HG03354 (cell line): ENCODE measurements around the gene CLCN2.
"Not testable (repeated sequence)": the region's sequence is repeated elsewhere in the genome, so short reads cannot be mapped to it uniquely, and the experiment has no call there.

ENCODE experiments used
- ATAC-seq: cut with Tn5 transposase; IDR thresholded peaks from one replicate; pipeline ENCODE4 v1.9.1; 2021; ENCODE audit warnings: mild to moderate bottlenecking; ENCODE audit not compliant: unreplicated experiment, poor library complexity, severe bottlenecking

CLCN2 gene

DNA sequence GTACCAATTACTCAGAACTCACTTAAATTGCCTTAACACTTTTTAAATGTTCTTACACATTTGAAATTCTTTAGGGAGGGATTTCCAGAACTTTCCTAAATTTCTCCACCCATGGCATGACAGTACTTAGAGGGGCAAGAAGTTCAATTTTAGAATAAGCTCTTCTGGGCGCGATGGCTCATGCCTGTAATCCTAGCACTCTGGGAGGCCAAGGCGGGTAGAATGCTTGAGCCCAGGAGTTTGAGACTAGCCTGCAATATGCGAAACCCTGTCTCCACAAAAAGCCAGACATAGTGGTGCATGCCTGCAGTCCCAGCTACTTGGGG lies 13.4 kb downstream of the CLCN2 start:
- ATAC-seq, result no peak

DNA sequence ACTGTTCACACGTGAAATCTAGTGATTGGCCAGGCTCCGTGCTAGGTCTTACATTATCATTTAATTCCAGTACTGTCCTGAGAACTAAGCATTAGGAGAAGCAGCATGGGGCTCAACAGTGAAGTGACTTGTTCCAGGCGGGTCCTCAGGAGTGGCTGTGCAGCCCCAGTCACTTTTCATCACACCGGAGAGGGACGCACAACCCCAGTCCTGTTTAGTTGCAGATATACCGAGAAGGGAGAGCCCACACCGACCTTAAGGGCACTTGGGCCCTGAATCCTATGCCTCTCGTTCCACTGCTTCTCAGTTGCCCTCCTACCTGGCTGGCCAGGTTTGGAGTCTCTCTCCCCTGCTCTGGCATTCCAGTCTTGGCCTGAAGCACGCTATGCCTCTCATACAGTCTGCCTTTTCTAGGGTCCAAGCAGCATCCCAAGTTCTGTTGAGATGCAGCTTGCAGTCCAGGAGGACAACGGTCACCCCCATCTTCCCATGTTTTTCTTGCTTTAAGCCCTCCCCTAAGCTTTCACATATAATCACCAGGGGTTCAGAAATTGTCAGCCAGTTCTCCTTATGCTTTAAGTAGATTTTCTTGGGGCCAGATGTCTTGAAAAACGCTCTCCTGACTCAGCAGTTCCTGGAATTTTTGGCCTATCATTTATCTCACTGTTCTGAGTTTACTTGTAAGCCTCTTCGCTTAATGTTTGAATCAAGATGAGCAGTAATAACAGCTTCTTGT lies 13.9 kb downstream of the CLCN2 start:
- no peak for ATAC-seq

DNA sequence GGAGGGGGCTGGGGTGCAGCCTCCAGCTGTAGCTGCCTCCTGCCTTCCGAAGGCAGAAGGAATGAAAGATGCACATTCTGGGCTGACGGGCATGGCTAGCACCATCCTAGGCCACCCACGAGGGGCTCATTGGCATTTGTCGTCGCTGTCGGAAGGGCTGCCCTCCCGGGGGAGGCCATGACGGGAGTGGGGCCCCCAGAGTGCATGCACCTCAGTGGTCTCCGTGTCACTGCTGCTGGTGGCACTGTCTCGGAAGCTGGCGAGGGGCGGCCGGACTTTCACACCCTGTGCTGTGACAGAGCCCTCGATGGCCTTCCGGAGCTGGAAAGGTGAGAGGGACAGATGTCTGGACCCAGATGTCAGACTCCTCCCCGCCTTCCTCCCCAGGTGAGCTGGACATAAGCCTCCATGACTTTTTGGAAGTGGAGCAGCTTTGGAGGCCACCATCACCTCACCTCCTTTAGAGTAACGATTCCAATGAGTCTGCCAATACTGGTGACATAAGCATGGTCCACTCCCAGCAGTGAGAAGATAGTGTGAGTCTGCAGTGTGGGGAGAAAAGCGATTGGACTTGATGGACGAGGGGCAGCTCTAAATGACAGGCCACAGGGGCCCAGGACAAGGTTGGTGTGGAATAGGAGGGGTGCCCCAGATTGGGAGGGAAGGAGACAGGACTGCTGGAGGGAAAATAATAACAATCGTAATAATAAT lies 14.8 kb downstream of the CLCN2 start:
- no peak for ATAC-seq

DNA sequence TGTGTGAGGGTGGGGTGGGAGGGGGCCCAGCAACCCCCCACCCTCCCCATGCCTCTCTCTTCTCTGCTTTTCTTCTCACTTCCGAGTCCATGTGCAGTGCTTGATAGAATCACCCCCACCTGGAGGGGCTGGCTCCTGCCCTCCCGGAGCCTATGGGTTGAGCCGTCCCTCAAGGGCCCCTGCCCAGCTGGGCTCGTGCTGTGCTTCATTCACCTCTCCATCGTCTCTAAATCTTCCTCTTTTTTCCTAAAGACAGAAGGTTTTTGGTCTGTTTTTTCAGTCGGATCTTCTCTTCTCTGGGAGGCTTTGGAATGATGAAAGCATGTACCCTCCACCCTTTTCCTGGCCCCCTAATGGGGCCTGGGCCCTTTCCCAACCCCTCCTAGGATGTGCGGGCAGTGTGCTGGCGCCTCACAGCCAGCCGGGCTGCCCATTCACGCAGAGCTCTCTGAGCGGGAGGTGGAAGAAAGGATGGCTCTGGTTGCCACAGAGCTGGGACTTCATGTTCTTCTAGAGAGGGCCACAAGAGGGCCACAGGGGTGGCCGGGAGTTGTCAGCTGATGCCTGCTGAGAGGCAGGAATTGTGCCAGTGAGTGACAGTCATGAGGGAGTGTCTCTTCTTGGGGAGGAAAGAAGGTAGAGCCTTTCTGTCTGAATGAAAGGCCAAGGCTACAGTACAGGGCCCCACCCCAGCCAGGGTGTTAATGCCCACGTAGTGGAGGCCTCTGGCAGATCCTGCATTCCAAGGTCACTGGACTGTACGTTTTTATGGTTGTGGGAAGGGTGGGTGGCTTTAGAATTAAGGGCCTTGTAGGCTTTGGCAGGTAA lies 15.9 kb downstream of the CLCN2 start:
- ATAC-seq, result no peak

DNA sequence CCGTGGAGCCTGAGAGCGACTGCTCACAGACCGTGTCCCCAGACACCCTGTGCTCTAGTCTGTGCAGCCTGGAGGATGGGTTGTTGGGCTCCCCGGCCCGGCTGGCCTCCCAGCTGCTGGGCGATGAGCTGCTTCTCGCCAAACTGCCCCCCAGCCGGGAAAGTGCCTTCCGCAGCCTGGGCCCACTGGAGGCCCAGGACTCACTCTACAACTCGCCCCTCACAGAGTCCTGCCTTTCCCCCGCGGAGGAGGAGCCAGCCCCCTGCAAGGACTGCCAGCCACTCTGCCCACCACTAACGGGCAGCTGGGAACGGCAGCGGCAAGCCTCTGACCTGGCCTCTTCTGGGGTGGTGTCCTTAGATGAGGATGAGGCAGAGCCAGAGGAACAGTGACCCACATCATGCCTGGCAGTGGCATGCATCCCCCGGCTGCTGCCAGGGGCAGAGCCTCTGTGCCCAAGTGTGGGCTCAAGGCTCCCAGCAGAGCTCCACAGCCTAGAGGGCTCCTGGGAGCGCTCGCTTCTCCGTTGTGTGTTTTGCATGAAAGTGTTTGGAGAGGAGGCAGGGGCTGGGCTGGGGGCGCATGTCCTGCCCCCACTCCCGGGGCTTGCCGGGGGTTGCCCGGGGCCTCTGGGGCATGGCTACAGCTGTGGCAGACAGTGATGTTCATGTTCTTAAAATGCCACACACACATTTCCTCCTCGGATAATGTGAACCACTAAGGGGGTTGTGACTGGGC lies 16.7 kb downstream of the CLCN2 start:
- ATAC-seq, result no peak

DNA sequence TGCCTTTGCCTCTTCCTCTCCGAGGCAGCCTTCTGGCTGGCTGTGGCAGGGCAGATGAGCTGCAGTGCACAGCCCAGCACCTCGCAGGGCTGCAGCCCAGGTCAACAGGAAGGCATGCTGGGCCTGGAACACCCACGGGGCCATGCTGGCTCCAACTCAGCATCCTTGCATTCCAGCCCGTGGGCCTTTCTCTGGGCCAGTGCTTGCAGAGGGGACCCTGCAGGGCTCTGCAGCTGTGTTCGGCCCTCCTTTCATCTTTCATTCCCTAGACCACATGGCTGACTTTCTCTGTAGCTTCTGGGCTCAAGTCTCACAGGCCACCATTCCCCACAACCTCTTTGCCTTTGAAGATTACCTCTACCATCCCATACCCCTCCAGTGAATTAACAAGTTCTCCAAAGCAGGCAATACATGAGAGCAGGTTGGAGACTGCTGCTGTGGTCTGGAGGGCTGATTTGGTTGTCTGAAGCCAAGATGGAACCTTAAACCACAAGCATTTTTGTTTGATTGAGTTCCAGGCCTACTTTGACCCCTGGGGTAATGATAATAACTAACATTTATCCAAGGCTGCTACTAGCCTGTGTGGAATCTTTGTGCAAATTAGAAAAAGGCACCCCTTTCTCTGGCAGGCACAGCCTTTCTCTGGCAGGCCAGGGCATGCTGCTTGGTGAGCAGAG lies 18.1 kb downstream of the CLCN2 start:
- no peak for ATAC-seq

DNA sequence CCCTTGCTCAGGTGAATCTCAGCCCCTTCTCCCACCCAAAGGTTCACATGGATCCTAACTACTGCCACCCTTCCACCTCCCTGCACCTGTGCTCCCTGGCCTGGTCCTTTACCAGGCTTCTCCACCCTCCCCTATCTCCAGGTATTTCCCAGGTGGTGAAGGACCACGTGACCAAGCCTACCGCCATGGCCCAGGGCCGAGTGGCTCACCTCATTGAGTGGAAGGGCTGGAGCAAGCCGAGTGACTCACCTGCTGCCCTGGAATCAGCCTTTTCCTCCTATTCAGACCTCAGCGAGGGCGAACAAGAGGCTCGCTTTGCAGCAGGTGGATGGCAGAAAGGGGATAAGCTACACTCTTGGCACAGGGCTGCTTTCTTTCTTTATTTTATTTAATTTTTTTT lies 19.5 kb downstream of the CLCN2 start:
- ATAC-seq, result no peak

DNA sequence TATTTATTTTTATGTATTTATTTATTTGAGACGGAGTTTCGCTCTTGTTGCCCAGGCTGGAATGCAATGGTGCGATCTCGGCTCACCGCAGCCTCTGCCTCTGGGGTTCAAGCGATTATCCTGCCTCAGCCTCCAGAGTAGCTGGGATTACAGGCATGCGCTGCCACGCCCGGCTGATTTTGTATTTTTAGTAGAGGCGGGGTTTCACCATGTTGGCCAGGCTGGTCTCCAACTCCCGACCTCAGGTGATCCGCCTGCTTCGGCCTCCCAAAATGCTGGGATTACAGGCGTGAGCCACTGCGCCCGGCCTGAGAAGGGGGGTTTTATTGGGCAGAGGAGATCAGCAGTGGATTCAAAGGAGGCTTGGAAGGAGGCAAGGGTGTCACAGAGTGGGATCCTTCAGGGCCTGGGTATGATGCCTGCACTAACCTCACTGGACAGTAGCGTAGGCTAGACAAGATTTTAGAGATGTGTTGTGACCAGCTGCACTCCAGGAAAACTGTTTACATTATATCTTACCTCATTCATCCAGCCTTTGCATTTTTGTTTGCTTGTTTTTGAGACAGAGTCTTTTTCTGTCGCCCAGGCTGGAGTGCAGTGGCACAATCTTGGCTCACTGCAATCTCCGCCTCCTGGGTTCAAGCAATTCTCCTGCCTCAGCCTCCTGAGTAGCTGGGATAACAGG lies 21.8 kb downstream of the CLCN2 start:
- ATAC-seq, result not testable (repeated sequence)

DNA sequence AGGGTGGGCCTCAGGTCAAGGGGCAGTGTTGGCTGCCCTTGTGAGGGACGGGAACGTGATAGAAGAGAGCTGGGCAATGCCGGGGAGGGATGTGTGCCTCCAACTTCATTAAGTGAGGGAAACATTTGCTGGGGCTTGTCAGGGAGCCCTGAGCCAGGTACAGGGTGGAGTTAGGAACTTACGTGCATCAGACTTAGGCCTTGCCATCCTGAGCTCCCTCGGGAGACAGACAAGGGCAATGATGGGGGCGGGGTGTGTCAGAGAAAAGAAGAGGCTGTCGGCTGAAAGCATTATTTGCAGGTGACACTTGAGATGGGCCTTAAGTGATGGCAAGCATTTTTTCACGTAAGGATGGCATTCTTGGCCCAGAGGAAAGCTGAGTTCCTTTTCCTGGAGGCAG lies 22.4 kb downstream of the CLCN2 start:
- ATAC-seq, result no peak

DNA sequence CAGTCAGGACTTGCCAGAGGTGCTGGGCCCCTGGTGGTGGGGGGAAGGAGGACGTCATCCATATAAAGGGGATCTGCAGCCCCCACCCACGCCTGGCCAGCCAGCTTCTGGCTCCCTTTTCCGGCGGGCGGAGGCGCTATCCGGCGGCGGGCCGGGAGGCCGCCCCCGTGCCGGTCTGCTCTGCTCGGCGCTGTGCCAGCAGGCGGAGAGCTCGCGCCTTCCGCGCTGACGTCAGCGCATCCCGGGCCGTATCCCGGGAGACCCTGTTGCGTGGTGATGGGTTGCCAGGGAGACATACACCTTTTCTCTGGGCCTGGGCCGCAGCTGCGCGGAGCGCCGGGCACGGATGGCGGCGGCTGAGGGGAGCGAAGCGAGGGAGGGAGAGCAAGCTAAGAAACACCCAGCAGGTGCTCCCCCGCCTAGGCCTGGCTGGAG lies 22.9 kb downstream of the CLCN2 start:
- ATAC-seq, result no peak

DNA sequence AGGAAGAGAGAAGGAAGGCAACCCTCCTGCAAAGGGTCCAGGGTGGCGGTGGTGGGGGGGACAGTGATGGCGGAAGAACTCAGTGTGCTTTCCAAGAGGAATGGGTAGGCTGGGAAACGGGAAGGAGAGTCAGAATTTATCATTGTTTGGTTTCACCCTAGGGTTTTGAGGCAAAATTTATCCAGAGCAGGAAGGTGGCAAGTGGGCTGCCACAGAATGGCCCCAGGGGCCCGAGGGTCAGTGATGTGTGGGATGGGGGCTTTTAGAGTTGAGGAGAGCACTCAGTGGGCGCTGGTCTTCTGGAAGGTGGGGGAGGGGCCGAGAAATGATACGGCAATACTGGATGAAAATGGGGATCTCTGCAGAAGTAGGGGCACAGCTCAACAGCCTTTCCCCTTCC lies 23.4 kb downstream of the CLCN2 start:
- no peak for ATAC-seq

DNA sequence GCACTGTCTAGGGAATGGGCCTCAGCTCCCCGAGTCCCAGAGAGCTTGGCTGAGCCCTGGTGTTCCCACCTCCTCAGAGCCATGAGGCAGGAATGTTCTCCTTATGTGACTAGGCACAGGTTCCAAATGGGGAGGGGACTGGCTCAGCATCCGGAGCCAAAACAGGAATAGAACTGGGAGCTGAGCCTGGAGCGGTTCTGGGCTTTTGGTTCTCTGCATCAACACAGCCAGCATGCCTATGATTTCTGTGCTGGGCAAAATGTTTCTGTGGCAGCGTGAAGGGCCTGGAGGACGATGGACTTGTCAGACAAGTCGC lies 24.0 kb downstream of the CLCN2 start, which contains the start of gene FAM131A:
Gene FAM131A, plus strand, starts transcription at position 202 of the 316 bp plus-strand sequence. Its CDS starts 31 bp downstream, at position 233.
- ATAC-seq, result no peak

DNA sequence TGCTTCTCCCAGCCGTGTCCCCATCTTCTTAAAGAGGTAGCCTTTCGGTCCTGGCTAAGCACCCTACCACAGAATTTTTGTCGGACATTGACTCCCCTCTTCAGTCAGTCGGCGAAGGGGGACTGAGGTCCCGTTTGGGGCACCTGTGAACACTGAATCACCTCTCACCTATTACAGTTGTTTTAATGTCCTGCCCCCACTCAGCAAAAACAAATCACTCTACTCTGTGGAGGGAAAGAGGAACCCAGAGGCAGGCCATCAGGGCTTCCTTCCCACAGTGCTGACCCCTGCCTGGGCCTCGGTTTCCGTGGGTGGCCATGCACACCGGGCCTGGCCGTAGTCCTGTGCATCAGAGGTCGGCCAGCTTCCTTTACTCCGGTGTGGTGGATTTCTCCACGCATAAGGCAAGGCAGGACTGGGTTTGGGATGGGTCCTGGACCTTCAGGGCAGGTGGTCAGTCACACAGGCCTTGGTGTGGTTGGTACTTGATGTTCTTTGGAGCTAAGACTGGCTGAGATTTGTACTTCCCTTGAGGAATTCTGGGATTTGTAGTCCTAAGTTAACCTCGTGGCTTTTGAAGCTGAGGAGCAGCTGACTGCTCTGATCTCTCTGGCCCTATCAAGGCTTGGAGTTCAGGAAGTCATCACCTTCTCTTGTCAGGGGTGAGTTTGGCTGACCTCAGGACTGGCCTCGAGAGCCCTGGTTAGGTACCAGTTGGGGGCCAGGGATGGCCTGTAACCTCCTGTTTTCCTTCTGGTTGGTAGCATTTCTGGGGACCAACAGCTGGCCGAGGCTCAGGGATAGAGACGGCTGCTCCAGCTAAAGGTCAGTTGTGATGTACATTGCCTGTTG lies 24.6 kb downstream of the CLCN2 start:
- ATAC-seq, result peak; percentile 2

DNA sequence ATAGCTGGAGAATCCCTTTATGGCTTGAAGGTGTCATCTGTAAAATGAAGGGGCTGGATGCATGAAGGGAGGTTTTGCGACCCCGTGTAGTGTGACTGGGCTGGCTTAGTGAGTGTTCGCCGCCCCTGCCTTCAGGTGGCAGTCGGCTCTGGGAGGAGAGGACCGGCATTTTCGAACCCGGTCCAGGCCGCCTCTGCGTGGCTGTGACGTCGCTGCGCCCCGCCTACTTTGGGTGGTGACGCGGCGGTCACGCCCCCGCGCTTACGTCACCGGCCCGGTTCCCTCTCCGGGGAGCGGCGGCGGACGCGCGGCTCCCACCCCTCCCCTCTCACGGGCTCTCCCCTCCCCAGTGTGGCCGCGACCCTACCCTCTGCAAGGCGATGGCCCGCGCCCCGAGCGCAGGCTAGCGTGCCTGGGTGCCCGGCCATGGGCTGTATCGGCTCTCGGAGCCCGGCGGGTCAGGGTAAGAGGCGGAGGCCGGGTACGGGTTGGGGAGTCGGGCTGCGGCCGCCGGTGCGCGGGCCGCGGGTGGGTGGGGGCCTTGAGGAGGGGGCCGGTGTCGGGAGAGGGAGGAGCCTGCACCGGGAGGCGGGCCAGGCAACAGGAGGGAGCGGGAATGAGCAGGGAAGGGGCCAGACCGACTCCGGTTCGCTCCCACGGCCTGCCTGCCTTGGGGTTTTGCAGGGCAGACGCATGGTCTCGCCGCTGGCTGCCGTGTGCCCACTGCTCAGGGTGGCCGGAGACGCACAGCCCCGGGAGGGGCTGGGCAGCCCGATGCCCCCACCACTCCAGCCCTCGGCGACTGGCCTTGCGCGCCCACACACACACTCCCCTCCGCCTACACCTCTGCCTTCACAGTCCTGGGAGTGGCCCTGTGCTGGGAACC lies 25.5 kb downstream of the CLCN2 start:
- ATAC-seq, result peak; percentile 77

DNA sequence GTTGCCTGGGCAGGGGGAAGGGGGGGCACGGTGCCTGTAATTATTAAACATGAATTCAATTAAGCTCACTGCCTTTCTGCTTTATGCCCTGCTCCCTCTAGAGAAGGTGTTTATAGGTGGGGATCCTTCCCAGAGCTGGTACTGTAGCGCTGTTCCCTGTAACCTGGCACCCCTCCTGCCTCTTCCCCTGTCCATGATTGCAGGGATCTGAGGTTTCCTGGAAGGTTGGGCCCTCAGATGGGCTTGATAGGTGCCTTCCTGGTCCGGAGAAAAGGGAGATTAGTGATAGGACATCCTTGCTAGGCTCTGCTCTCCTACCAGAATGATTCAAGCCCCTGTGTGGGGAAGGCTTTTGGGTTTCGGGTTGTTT lies 26.1 kb downstream of the CLCN2 start:
- peak; percentile 6 for ATAC-seq

DNA sequence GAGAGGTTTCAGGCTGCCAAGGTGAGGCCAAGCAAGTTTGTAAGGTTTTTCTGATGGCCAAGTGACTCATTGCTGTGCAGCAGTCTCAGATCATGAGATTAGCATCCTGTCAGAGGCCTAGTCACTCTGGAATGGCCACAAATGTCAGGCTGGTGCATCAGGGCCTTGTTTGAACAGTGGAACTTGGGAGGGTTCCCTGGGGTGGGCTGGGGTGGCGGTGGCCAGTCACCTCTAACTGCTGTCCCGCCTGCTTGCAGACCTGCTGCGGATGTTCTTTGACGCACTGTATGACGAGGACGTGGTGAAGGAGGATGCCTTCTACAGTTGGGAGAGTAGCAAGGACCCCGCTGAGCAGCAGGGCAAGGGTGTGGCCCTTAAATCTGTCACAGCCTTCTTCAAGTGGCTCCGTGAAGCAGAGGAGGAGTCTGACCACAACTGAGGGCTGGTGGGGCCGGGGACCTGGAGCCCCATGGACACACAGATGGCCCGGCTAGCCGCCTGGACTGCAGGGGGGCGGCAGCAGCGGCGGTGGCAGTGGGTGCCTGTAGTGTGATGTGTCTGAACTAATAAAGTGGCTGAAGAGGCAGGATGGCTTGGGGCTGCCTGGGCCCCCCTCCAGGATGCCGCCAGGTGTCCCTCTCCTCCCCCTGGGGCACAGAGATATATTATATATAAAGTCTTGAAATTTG lies 26.8 kb downstream of the CLCN2 start:
- no peak for ATAC-seq

DNA sequence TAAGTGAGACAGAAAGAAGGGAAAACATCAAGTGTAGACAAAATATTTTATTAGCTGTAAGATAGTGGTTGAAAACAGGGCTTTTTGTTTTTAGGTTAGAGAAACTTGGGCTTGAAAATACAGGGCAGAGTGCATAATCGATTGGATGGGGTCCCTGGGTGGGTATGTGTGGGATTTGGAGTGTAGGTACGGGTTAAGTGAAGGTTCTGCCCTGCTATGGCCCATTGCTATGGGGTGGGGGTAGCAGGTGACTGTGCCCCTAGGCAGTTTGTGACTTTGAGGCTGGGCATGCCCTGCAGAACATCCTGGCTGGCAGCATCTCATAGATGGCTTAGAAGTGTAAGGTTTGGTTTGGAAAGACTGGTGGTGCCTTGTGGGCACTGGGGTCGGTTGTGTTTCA lies 27.7 kb downstream of the CLCN2 start:
- ATAC-seq, result no peak
